Activated CD4-positive, alpha-beta T cell treated with anti-CD3 and anti-CD28 coated beads for 1 hour (primary cell): Measurements from ENCODE around the gene CNTFR.

ENCODE experiments used
- DNase-seq: peaks from one replicate; pipeline ENCODE4 v3.0.0-alpha.2; 2020

CNTFR gene

DNA sequence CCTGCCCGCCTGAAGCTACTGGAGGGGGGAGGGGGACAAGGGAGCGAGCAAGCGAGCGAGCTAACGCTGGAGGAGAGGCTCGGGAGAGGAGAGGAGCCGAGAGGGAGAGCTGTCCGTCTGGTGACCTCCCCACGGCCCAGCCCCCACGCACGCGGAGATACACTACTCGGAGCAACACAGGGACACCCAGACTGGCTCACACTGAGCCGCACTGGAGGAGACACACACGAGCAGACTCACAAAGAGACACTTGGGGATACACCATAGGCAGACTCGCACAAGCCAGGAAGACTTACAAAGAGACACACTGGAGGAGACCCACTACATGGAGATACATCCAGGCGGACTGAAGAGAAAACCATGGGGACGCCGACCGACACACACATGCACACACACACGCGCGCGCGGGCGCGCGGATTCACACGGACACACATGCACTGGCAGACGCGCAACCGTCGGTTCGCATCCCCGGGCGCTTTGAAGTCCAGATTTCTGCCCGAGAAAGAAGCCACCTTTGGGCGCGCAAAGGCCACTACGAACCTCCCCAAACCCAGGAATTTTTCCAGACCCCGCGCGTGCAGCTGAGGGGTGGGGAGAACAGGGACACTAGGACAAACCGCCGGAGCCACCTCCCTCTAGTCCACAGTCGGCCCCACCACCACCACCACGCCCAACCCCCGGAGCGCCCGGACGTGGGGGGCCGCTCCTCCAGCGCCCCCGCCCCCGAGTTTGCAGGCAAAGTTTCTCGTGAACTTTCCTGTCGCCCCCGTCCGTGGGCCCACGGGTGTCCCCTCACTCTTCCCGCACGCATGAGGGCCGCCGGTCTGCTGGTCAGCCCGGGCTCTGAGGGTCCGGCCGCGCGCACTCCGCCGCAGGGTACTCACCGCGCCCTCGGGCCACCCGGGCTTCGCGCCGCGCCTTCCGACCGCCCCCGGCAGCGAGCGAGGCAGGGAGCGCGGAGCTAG lies 571 bp downstream of the CNTFR start:
- DNase-seq, result no peak

DNA sequence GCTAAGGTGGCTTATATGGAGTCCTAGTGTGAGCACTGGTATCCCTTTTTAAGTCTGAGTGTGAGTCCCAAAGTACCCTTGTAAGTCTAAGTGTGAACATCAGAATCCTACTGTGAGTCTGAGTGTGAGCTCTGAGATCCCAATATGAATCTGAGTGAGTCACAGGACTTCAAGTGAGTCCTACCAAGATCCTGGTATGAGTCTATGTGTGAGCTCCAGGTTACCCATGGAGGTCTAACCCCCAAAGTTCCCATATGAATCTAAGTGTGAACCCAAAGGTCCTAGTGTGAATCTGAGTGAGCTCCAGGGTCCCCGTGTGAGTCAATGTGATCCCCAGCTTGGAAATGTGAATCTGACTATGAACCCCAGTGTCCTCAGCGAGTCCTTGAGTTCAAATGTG lies 2.3 kb downstream of the CNTFR start:
- DNase-seq, result no peak

DNA sequence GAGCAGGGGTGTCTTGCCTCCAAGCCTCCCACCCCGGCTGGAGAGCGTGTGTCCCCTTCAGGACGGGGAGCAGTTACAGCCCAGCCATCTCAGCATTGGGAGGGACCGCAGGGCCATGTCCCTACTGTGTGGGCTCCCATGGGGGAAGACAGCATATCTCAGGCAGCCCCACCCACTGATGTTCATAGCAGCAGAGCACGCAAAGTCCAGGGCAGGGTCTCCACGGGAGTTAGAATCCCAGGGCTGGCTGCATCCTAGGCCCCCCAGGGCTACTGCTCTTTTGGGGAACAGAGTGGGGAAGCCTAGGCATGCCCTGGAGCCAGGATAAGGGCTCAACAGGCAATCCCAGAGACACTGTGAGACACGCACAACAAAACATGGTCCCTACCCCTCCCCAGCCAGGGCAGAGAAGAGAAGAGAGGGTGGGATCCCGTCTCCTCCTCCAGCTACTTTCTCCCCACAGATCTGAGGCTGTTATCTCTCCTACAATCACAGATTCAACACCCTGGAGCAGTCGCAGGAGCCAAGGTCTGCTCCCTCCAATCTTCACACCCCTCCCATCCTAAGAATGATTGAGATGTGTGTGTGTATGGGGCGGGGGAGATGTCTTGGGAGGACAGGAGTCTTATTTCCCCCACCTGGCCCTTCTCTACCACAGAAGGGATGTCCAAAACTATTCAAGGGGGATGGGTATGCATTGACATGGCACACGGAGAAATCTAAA lies 3.4 kb downstream of the CNTFR start:
- DNase-seq, result no peak

DNA sequence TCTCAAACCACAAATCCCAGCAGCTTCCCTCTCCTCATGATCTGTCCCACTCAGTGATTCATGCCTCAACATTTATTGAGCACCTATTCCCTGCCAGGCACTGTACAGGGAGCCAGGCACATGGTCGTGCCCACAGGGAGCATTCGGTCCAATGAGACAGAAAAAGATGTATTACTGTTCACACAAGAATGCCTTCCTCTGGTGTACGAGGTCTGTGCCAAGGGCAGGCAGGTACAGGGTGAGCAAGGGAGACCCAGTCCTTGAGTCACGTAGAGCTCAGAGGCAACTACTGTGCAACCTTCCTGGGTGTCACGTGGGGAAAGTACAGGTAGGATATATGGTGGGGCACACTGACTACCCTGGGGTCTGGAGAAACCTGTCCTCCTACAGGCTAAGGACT lies 4.6 kb downstream of the CNTFR start:
- DNase-seq, result no peak

DNA sequence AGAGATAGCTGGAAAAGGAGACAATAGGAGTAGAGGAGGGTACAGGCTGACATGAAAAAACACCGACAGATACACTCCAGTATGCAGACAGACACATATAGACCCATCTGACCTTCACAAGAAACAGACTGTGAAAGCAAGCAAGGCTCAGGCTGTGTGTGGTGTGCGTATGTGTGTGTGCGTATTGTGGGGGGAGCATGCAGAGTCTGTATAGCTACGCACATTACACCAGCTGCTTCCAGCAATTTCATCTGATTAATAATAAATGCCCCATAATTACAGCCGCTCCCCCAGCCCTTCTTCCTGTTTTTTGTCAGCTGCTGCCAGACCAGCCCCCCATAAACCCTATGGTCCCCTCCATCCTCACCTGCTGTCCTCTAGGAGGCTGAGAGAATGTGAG lies 6.7 kb downstream of the CNTFR start:
- no peak for DNase-seq

DNA sequence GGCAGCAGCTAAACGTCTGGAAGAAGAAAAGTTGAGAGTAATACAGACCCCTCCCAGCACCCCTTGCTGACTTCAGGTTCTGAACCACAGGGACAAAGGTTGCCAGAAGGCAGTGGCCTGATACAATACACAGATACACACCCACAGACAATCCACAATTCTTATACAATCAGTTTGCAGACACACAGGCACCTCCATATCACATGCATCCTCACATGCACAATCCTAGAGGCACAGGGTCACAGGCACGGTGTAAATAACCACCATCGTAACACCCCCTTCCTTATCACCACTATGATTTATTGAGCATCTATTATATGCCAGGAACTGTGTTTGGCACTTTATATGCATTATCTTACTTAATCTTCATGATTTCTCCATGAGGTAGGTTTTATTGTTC lies 8.2 kb downstream of the CNTFR start:
- no peak for DNase-seq

DNA sequence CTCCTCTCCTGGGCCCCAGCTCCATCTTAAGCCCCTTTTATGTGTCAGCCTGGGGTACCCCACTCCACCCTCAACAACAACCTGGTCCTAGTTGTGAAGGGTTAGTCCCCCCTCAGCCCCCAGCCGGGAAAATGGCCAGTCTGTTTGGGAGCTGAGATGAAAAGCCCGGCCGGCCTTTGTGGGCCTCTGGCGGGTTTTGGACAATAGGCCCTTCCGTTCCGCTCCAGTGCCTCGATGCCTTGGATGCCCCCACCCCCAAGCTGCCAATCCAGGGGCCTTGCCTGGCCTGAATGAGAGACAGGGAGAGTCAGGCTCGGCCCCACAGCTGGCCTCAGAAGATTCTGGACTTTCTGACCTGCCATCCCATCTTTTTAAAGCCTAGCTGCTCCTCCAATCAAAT lies 9.2 kb downstream of the CNTFR start:
- no peak for DNase-seq

DNA sequence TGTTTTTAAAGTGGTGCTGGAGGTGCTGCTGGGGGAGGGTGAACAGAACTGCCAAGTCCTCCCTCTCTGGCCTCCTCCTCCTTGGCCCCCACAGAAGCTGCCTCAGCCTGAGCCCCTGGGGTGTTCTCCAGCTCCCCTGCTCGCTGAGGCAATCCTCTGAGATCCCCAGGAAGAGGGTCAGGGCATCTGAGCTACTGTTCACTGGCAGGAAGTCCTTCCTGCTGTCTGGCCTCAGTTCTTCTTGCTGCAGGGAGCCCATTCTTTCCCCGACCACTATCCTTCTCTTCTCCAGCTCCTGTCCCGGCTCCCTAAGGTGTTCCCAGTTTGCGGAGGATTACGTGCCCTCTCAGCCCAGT lies 9.7 kb downstream of the CNTFR start:
- no peak for DNase-seq

DNA sequence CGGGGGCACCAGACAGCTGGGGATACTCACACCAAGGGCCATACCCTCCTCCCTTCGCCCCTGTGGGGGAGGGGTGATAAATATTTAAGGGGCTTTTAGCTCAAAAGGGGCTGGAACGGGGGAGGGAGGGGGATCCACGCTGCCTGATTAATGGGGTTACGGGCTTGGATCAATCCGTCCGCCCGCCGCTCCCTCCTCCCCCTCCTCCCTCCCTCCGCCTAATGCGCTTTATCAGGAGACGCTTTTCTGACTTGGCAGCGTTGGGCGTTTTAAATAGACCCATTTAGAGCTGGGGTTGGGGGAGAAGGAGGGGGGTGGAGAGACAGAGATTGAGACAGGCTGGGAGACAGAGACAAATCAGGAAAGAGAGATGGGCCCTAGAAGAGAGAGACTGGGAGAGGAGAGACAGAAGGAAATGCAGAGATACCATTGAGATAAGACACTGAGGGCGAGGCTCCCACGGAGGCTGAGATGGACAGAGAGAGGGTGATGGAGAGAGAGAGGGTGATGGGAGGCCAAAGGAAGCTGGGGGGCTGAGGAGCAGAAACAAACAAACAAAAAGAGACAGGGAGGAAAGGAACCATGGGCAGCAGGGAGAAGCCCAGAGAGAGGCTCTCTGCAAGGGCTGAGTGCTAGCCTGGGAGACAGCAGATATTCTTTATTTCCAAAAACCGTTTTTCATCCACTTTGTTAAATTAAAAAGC lies 10.3 kb downstream of the CNTFR start:
- no peak for DNase-seq

DNA sequence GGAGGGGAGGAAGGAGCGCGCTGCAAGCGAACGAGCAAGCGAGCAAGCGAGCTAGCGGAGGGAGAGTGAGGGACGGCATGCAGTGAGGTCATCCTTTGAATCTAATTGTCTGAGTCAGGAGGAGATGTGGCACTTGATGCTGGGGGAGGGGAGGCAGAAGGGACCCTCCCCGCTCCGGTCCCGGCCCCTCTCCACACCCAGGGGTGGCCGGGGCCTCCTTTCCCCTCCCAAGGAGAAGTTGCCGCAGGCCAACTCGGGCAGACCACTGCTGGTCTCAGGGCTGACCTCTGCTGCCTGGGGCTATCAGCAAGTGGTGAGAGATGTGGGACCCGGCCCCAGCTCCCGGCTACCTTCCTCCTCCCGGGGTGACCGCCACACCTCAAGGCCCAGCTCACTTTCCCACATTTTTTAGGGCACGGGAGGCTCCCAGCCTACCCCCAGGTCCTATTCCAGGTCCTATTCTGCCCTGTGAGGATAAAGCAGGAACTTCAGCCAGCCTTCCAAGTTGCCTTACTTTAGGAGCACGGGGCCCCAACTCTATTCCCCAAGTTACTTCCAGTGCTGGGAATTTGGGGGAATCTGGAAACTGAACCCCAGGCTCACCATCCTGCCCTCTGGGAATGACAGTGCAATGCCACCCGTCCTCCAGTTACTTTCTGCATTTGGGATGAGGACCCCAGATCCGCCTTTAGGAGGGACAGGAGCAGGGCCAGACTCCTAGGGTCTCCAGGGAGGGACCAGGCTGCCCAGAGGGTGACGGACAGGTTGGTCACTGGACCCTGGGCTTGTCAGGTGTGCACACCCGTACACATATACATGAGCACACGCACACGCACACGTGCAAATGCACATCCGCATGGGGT lies 11.1 kb downstream of the CNTFR start:
- DNase-seq, result no peak

DNA sequence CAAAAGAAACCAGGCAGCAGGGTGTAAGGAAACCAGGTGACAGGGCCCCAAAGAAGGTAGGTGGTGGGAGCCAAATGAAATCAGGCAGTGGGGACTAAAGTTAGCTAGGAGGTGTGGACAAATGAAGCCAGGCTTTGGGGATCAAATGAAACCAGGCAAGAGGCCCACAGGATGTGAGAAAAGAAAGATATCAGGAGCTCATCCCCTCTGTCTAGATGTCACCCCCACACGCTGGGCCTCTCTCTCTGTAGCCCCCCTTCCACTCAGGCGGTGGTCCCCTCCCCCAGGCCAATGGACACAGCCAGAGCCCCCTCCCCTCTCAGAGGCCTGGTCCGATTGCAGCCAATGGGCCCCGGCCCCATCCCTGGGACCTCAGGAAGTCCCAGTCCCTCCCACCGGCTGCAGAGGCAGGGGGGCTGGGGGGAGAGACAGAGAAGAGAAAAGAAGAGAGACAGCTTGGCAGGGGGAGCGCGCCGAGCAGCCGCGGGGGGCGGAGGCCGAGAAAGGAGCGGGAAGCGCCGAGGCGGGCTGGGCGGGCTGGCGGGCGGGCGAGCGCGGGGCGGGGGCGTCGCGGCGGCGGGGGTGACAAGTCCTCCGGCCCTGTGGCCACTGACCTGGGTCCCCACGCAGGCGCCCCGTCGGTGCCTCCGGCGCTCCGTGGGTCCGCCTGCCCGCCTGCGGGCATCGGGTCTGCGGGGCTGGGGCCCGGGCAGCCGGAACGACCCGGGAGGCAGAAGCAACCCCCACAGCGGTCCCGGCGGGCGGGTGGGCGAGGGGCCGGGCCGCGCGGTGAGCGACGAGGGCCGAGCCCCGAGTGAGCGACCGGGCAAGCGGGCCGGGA lies 11.9 kb downstream of the CNTFR start:
- no peak for DNase-seq

DNA sequence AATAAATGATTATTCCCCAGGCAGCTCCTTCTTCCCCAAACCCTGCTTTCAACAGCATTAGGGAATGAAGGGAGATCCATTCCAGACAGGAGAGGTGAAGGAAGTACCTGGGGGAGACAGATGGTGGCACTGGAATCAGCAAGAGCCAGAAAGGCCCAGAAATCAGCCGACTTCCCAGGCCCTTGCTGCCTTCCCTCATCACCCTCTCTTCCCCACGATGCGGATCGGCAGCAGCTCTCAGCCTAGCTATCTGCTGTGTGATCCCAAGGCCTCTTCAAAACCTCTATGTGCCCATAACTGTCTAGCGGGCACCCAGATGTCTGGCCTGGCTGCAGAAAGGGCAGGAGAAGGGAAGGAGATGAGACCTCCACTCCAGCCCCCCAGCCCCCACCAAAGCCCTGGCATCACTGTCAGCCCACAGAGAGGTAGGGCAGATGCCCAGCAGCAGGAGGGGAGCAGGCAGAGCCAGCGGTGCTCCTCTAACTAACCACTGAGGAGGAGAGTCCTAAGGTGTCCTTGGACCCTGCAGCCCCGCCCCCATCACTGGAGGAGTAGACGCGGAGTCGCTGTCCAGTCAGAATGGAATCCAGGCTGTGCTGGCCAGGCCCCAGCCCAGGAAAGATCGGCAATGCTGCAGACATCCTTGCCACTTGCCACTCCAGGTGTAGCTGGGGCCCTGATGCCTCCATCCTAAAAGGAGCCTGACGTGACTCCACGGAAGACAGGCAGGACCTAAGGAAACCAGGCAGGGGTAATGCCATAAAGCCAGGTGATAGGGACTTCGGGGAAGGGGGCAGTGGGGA lies 12.7 kb downstream of the CNTFR start:
- no peak for DNase-seq

DNA sequence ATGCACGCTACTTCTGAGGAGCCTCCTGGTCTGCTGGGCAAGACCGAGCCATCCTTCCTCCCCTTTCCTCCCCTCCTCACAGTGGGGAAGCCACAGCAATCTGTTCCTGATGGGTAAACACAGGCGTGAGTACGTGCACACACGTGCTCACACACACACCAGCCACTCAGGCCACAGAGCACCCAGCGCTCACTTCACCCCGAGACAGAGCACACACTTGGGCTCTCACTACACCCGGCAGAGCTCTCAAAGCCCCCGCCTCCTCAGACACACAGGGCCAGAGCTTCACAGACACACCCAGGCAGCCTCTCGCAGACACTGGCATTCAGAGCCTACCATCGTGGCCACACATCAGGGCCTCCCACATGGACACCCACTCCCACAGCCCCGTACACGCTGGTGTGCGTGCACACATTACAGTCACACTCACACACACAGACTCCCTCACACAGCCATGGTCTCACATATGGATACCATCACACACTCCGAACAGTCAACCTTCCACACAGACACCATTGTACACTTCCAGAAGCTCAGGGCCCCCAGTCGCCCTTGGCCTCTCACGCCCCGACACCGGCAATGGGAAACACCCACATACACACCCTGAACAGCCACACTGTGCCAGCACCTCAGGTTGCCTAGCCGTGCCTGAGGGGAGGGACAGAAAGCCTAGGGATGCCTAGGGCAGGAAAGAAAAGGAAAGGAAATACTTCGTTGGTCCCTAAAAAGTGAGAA lies 13.5 kb downstream of the CNTFR start:
- DNase-seq, result no peak

DNA sequence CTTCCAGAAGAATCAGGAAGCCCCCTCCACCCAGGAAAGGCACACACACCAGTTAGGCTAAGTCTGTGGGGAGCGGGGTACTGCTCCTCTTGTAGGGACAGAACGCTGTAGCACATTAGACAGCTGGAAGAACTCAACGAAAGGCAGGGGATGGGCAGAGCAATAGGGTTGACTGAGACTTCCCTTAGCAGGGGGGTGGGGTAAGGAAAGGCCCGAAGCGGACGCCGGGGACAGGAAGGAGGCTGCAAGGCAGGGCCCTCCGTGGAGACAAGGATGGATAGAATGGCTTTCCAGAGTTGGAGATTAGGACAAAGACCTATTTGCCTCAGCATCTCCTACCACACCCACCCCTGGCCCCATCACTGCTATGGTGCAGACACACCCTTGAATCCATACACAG lies 14.3 kb downstream of the CNTFR start:
- DNase-seq, result no peak

DNA sequence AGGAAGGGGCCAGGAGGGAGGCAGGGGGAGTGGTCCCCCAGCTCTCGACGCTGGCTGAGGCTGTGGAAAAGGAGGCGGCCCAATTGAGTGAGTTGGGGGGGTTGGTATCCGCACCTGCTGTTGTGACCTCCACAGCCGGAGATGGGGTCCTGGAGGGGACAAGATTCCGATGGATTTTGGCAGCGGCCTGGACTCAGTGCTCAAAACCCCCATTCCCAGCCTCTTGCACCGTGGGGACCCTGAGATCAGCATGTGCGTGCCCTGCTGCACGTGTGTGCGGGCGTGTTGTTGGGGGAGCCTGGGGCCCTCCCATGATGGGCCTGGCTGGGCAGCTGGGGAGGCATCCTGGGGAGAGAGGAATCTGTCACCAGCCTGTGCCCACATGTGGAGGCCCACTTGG lies 15.0 kb downstream of the CNTFR start:
- DNase-seq, result no peak

DNA sequence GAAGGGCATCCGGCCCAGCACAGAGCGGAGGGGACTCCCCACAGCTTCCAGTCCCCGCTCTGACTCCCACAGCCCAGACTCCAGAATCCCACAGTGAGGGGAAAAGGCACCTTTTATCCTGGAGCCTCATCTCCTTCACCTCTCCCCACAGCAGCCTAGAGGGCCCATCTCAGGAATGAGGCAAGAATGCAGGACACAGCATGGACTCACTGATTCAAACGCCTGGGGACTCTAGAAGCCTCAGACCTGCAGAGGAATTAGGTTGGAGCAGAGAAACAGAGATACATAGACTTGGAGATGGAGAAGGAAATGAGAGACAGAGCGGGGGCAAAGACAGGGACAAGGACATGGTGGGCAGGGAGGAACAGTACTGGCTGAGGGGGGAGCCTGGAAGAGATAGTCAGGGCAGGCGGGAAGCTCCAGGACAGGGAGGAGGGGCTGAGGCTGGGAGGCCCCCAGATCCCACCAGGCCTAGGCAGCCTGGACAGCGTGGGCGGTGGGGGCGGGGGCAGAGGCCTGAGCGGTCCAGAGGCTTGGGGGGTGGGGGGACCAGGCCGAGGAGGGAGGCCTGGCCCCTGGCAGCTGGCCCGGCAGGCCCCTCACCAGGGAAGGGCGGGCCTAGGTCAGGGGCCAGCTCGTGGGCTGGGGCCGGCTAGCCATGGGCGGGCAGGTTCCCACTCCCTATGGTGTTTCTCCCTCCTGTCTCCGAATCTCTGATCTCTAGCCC lies 15.8 kb downstream of the CNTFR start:
- no peak for DNase-seq

DNA sequence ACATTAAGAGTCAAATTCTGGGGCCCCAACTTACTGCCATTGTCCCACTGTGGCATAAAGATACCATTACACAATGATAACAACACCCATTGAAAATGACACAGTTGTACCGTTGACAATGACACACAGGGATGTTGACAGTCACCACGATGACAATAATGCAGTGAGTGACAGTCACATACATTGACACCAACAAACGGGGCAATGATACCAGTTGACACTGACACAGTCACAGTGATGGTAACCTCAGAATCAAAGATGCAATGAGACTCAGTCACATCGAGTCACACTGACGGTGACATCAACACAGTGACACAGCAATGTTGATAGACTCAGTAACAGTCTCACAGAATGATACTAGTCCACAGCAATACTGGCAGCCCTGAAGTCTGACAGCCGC lies 16.9 kb downstream of the CNTFR start:
- no peak for DNase-seq

DNA sequence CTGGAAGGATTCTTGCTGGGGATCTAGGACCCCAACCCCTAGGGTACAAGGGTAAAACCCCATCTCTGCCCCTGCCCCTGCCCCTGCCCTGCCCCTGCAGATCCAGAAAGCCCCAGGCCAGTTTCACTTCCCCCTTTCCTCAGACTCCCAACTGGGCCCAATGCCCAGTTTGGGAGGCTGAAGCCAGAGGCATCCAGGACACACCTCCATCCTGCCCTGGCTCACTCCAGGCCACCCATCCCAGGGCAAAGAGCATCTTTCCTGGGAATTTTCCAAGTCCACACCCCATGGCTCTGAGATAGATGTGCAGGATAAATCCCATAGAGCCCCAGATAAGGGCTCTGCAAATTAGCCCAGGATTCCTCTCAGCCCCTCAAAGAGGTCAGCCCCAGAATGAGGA lies 17.4 kb downstream of the CNTFR start:
- DNase-seq, result no peak

DNA sequence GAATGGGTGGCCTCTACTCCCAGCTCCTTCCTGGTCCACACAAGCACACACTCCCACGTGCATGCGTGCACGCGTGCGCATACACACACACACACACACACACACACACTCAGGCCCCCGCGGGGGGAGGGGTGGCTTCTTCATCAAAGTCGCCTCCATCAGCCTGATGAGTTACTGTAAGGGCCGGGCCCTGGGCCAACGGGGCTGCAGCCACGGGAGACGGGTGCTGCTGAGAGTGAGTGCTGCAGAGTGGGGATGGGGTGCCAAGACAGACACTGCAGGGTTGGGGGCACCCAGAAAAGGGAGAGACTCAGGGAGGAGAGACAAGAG lies 18.1 kb downstream of the CNTFR start:
- DNase-seq, result no peak
